GM19455 (cell line): ENCODE results near the gene GPRASP3.
A peak's percentile ranks its signal among the peaks of the same experiment; 100 is the strongest.

Experiments used
- ATAC-seq: cut with Tn5 transposase; IDR thresholded peaks from one replicate; pipeline ENCODE4 v1.9.1; 2021; ENCODE audit not compliant: unreplicated experiment

Gene GPRASP3

GRCh38 chrX:102745857-102746584, 25.5 kb downstream of the GPRASP3 start:
- ATAC-seq = no peak

DNA sequence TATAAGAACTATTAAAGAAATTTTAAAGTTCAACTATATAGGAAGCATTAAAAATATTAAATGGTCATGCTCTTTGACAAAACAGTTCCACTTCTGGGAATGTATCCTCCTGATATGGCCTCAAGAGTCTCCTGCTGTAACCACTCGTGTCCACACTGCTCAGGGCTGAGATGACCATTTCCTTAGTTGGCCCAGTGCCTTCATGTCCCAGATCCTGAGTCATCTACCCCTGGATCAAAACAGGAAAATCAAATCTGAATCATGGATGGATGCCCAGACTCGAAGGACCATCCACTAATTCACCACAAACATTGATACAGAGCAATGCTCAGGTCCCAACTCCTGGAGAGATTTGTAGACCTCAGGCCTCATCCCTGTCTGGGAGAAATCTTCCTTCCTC, 44.7 kb downstream of the GPRASP3 start:
- no peak for ATAC-seq

- no peak for ATAC-seq
Observed at GRCh38 chrX:102765809-102766208, 45.3 kb downstream of the GPRASP3 start.

DNA sequence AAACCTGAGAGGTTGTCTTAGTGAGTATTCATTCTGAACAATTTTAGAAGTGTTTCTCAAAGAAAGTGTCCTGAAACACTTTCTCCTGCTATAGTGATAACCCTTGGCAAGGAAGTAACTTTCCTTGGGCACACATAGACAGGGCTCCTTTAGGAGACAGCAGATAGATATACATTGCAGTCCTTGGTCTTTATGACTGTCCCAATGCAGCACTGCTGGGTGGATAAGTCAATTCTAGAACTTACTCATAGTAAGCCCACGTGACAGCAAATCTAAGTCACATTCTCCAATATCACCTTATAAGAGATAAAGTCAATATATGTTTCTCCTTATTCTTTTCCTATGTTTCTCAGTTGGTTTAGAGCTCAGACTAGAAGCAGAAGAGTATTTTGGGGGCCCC, 46.7 kb downstream of the GPRASP3 start:
- ATAC-seq = no peak

- peak; percentile 98 for ATAC-seq
Observed at GRCh38 chrX:102768987-102769761, 48.6 kb downstream of the GPRASP3 start.
